Measurements from ENCODE around the gene BRMS1.

DNA sequence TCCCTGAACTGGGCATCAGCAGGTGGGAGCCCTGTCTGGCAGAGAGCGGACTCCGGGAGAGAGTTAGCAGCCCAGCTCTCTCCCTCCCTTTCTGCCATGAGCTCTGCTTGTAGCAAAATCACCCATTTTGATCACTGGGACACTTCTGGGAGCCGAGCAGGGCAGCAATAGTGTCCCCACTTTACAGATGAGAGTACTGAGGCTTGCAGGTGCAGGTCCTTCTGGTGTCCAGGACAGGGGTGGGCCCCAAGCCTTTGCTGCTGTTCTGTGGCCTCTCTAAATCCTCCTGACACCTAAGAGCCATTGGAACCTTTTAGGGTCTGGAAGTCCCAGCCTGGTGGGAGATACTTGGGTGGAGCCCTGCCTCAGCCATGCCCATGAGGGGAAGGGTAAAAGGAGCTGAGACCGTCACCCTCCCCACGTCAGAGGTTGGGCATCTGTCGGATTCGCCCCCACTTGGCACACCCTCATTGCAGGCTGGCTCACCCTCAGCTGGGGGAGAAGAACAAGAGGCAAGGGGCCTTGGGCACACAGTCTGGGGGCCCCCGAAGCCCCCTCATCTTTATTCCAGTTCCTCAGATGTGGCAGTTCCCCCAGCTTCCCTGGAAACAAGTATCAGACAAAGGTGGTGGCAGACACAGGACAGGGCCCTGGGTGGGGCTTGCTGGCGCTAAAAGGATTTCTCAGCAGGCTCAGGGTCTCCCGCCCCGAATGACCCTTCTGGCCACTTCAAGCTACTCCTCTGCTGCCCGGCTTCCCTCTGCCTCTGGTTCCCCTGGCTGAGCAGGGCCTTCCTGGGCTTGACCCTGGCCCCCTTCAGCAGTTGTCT is 13.1 kb downstream of the BRMS1 start:
- TF ChIP-seq, protein P1, sequence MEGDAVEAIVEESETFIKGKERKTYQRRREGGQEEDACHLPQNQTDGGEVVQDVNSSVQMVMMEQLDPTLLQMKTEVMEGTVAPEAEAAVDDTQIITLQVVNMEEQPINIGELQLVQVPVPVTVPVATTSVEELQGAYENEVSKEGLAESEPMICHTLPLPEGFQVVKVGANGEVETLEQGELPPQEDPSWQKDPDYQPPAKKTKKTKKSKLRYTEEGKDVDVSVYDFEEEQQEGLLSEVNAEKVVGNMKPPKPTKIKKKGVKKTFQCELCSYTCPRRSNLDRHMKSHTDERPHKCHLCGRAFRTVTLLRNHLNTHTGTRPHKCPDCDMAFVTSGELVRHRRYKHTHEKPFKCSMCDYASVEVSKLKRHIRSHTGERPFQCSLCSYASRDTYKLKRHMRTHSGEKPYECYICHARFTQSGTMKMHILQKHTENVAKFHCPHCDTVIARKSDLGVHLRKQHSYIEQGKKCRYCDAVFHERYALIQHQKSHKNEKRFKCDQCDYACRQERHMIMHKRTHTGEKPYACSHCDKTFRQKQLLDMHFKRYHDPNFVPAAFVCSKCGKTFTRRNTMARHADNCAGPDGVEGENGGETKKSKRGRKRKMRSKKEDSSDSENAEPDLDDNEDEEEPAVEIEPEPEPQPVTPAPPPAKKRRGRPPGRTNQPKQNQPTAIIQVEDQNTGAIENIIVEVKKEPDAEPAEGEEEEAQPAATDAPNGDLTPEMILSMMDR (IDR thresholded peaks at IDR 0.05; ENCODE audit: low read depth, low read length, missing input control): no peak
- TF ChIP-seq RAD21 (IDR thresholded peaks at IDR 0.05): no peak
- TF ChIP-seq FOXA2 (IDR thresholded peaks at IDR 0.05): no peak
- no peak for TF ChIP-seq SP1 (IDR thresholded peaks at IDR 0.05)
- TF ChIP-seq, protein P2, sequence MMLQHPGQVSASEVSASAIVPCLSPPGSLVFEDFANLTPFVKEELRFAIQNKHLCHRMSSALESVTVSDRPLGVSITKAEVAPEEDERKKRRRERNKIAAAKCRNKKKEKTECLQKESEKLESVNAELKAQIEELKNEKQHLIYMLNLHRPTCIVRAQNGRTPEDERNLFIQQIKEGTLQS (IDR thresholded peaks at IDR 0.05): no peak
- no peak for TF ChIP-seq HNF4A (conservative IDR thresholded peaks at IDR 0.05)
- no peak for TF ChIP-seq FOXA1 (IDR thresholded peaks at IDR 0.05)
- TF ChIP-seq TAF1 (conservative IDR thresholded peaks at IDR 0.05): no peak
- TF ChIP-seq REST (IDR thresholded peaks at IDR 0.05): no peak
- no peak for TF ChIP-seq RXRA (IDR thresholded peaks at IDR 0.05)
